NB4 (cell line): ENCODE measurements around the gene BNIP3.

Experiments
- DNase-seq: peaks from one replicate; pipeline ENCODE4 v3.0.0; 2010; ENCODE audit warnings: low read depth
- H3K4me3 ChIP-seq: one replicate; pipeline ENCODE4 v1.5.1; 2011; ENCODE audit warnings: mild to moderate bottlenecking, low read depth, low read length, moderate library complexity
- MYC ChIP-seq: IDR thresholded peaks from 2 replicates; pipeline ENCODE4 v1.6.1; 2011; ENCODE audit warnings: low read depth, low read length
- POLR2A ChIP-seq: IDR thresholded peaks from 2 replicates; pipeline ENCODE4 v1.6.1; 2011; ENCODE audit warnings: mild to moderate bottlenecking; ENCODE audit not compliant: insufficient read length; ENCODE audit errors: extremely low read depth
- TF ChIP-seq, protein P1 (sequence below): IDR thresholded peaks from one replicate; pipeline ENCODE4 v1.5.1; 2012; ENCODE audit warnings: low read depth, low read length
- TF ChIP-seq, protein P2 (sequence below): IDR thresholded peaks from 2 replicates; pipeline ENCODE4 v1.6.1; 2011; ENCODE audit warnings: low read depth, low read length

BNIP3 gene

DNA sequence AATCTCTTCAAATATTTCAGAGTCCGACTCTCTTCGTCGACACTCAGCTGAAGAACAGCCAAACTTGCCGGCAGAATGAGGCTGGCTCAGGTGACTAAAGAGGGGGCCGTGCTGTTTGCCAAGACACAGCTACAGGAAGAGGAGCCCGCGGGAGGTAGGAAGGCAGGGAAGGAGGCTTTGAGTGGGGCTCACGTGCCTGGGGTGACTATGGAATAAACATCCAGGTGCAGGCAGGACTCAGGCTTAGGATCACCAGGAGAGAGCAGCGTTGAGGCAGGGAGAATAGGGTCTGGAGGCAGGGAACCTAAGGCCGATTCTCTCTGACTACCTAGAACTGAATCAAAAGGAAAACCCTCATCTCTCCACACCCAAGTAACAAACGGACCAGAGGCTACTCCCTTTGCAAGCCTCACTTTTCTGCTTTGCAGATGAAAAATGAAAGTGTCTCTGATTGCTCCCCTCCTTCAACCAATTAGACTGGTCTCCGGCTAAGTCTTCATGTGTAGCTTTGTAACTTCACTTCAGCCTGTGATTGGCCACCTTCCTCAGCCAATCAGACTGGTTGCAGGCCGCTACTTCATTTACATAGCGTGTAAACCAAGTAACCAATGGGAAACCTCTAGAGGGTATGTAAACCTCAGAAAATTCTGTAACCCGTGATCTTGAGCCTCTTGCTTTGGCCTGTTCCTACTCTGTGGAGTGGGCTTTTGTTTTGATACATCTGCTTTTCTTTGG, 19.7 kb upstream of the BNIP3 start:
- H3K4me3 ChIP-seq: no peak overlapping the region
- no peak for DNase-seq
- TF ChIP-seq, protein P1, sequence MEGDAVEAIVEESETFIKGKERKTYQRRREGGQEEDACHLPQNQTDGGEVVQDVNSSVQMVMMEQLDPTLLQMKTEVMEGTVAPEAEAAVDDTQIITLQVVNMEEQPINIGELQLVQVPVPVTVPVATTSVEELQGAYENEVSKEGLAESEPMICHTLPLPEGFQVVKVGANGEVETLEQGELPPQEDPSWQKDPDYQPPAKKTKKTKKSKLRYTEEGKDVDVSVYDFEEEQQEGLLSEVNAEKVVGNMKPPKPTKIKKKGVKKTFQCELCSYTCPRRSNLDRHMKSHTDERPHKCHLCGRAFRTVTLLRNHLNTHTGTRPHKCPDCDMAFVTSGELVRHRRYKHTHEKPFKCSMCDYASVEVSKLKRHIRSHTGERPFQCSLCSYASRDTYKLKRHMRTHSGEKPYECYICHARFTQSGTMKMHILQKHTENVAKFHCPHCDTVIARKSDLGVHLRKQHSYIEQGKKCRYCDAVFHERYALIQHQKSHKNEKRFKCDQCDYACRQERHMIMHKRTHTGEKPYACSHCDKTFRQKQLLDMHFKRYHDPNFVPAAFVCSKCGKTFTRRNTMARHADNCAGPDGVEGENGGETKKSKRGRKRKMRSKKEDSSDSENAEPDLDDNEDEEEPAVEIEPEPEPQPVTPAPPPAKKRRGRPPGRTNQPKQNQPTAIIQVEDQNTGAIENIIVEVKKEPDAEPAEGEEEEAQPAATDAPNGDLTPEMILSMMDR: peak; percentile 12
- TF ChIP-seq MYC: no peak

DNA sequence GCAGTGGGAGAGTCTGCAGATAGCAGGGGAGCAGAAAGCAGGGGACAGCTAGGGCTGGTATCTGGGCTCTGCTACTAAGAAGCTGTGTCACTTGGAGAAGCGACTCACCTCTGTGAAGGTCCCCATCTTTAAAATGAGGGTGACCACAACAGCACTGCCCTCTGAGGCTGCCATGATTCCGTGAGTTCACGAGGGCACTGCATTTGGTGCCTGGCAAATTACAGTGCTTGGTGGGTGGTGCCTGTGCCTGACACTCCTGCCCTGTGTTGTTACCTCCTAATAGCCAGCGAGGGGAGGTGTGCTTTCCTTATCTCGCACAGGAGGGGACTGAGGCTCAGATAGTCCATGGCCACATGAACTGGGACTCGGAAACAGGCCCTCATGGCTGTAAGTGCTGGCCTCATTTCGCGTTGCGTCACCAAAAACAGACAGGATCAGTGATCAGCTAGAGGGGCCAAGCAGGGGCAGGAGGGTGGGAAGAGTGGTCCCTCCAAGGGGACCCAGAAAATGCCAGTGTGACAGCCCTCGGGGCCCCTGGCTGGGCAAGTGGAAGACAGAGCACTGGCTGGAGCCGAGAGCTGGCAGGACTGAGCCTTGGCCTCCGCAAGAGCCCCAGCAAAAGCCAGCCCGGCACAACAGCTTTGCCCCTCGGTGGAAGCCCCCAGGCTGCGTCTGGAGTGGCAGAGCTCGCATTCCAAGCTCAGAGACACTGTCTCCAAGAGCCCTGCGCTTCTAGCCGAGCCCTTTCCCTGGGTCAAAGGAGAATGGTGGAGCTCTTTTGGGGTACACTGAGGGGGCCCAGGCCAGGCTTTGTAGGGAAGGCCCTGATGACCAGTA, 17.3 kb upstream of the BNIP3 start:
- no peak overlapping the region for H3K4me3 ChIP-seq
- DNase-seq: no peak
- TF ChIP-seq POLR2A (no peak), MYC (no peak)
- TF ChIP-seq, protein P2, sequence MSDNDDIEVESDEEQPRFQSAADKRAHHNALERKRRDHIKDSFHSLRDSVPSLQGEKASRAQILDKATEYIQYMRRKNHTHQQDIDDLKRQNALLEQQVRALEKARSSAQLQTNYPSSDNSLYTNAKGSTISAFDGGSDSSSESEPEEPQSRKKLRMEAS: no peak
- TF ChIP-seq, protein P1: no peak

DNA sequence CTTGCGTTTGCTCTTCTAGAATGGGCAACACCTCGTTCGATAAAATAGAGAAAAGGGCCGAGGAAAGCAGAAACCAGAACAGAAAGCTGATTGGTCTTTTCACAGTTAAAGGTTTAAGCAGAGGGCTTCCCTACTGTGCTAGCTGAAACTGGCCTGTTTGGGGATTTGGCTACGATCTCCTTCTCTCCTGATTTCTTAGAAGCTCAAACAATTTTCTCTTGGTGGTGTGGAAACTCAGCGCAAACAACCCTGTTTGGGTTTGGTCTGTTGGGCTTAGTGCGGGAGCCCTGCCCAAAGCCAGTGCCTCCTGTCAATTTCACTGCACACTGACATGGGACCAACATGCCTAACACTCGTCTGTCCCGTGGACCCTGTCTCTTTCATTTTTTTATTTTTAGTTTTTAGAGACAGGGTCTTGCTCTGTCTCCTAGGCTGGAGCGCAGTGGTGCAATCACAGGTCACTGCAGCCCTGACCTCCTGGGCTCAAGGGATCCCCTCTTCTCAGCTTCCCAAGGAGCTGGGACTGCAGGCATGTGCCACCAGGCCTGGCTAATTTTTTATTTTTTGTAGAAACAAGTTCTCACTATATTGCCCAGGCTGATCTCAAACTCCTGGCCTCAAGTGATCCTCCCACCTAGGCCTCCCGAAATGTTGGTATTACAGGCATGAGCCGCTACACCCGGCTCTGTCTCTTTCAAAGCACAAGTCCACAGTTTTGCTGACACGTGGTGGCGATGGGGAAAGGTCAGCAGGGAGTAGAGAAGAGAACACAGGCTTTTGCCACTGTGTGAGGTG, 16.5 kb upstream of the BNIP3 start:
- TF ChIP-seq, protein P1: no peak
- TF ChIP-seq MYC (no peak), POLR2A (no peak)
- TF ChIP-seq, protein P2: no peak
- H3K4me3 ChIP-seq: no peak overlapping the region
- DNase-seq: no peak

DNA sequence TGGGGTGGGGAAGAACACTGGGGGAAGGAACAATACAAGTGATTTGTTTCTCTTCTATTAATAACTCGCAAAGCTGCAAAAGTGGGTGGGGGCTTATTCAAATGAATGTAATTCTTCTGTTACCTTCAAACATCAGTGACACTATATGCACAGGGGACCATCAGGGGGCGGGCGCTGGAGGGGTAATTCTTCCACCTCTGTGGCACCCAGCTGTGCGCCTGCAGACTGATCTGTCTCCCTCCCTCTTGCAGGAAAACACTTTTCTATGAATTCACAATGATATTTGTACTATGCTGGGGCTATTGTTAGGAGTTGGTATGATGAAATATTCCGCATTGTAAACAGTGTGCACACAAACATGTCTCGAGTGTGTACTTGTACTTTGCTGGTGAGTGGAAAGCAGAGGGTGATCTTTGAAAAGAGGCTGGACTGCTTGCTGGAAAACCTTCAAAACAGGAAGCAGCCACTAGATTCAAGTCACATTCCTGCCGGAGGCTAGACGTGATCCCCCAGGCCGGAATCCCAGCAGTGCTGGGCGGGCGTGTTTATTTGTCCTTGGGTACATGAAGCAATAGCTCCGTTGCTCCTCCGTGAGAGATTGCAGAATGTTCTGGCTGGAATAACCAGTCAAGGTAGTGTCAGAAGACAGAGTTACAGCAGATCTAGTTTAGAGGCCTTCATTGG, 15.8 kb upstream of the BNIP3 start:
- TF ChIP-seq POLR2A (no peak), MYC (no peak)
- TF ChIP-seq, protein P1: no peak
- TF ChIP-seq, protein P2: no peak
- H3K4me3 ChIP-seq: no peak overlapping the region
- DNase-seq: no peak

DNA sequence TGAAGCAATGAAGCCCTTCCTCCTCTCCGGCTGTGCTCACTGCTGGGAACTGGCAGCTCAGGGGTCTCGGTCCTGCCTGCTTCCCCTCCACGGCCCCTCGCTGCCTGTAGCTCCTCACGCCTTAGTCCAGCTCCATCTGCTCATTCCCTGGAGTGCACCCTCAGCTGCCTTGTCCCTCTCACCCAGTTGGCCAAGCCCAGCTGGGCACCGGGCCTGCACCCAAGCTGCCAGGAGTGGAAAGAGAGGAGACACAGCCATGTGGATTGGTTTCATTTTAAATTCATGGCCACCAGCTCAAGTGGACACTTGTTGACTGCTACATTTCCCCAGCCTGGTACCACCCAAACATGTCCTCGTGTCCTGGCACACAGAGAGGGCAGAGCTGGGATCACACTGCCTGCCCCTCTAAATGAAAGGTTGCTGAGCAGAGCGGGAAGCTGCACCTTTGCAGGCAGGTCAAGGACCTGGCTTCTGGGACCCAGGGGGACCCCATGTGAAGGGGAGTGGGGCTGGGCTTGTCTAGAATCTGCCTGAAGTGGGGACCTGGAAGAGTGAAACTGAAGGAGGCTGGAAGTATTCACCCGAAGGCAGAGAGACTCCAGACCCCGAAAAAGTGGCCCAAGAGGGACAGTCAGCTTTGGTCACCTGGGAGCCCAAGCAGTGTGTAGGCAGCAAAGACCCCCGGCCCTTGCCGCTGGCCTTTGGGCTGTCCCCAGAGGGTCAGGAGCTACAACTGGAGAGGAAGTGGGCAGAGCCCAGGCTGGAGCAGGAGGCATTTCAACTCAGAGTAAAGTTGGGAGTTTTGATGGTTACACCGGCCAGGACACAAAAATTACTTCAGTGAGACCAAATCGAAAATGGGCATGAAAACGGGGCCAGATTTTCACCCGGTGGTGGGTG, 15.0 kb upstream of the BNIP3 start:
- no peak overlapping the region for H3K4me3 ChIP-seq
- DNase-seq: no peak
- TF ChIP-seq POLR2A: no peak
- TF ChIP-seq, protein P2: no peak
